Tibial artery (tissue), 4 donors: ENCODE results near the gene PVALEF.
"Not testable (repeated sequence)": the region's sequence is repeated elsewhere in the genome, so short reads cannot be mapped to it uniquely, and the experiment has no call there.

Experiments used
- DNase-seq, 2 donors: peaks; one replicate each; pipeline ENCODE4 v3.0.0-alpha.2; 2019
- H3K27ac ChIP-seq, 2 donors: fragments of 200-600 bp; sonication (generic) in 1 of 2; 1 replicate in 1 of 2; 2 replicates in 1 of 2; pipeline ENCODE4 v1.5.1; 2018 to 2019; ENCODE audit warnings: mild to moderate bottlenecking in 1 of 2
- H3K27me3 ChIP-seq, 2 donors: fragments of 200-600 bp; sonication (generic) in 1 of 2; one replicate each; pipeline versions ENCODE4 v1.5.1 to v1.6.0; 2016 to 2019
- H3K36me3 ChIP-seq, 3 donors: fragments of 200-600 bp; sonication (generic) in 2 of 3; one replicate each; pipeline ENCODE4 v1.5.1; 2016 to 2019; ENCODE audit warnings: mild to moderate bottlenecking in 2 of 3
- H3K4me1 ChIP-seq, 4 donors: fragments of 200-600 bp; sonication (generic) in 2 of 4; 1 replicate in 3 of 4; 2 replicates in 1 of 4; pipeline ENCODE4 v1.5.1; 2016 to 2019
- H3K4me3 ChIP-seq, 2 donors: fragments of 200-600 bp; sonication (generic) in 1 of 2; 1 replicate in 1 of 2; 2 replicates in 1 of 2; pipeline ENCODE4 v1.5.1; 2018 to 2019; ENCODE audit warnings: mild to moderate bottlenecking in 2 of 2
- H3K9me3 ChIP-seq, 3 donors: fragments of 200-600 bp; sonication (generic) in 1 of 3; one replicate each; pipeline ENCODE4 v1.5.1; 2016 to 2019
- CTCF ChIP-seq, 2 experiments: fragments of 200-600 bp in 1 of 2; fragments of 450-650 bp in 1 of 2; IDR thresholded peaks; one replicate each; pipeline ENCODE4 v1.5.1; 2017 to 2019; ENCODE audit warnings: antibody characterized with exemption in 2 of 2, mild to moderate bottlenecking in 1 of 2, moderate library complexity in 1 of 2
- intact Hi-C: fragments of 100-400 bp; cut with DNase I; formaldehyde crosslinking; loops from one replicate; pipeline ENCODE4 v1.15.0; 2023; ENCODE audit warnings: low total_unique reads

Gene PVALEF

GRCh38 chr17:81143200-81143527 lies 22.1 kb upstream of the PVALEF start:
- no peak overlapping the region for H3K4me3 ChIP-seq

GRCh38 chr17:81143717-81144422 lies 21.4 kb upstream of the PVALEF start:
- no peak overlapping the region for H3K4me3 ChIP-seq
- no peak for TF ChIP-seq CTCF (IDR thresholded peaks at IDR 0.05)
- peaks cover 0 to 10% (median 4%) of the 10 kb centered on the region in 4 donors for H3K4me1 ChIP-seq
- H3K27ac ChIP-seq: no peak overlapping the region
- intact Hi-C loops: loop anchor here (2.0 kb wide), 1 partner anchor 97 kb away; no protein-coding TSS in a partner anchor
- DNase-seq: no peak
- no peaks in the 10 kb centered on the region for H3K9me3 ChIP-seq
- no peaks in the 10 kb centered on the region for H3K36me3 ChIP-seq
- H3K27me3 ChIP-seq: peaks cover 0 to 18% of the 10 kb centered on the region in 2 donors

More at GRCh38 chr17:81143200-81143527, 22.1 kb upstream of the PVALEF start:
- TF ChIP-seq CTCF (IDR thresholded peaks at IDR 0.05): no peak
- H3K9me3 ChIP-seq: no peaks in the 10 kb centered on the region
- intact Hi-C loops: loop anchor here (2.0 kb wide), 1 partner anchor 98 kb away; no protein-coding TSS in a partner anchor
- peaks cover 0 to 14% of the 10 kb centered on the region in 2 donors for H3K27me3 ChIP-seq
- DNase-seq: no peak
- no peak overlapping the region for H3K27ac ChIP-seq
- no peaks in the 10 kb centered on the region for H3K36me3 ChIP-seq
- peaks cover 0 to 10% (median 4%) of the 10 kb centered on the region in 4 donors for H3K4me1 ChIP-seq

GRCh38 chr17:81144423-81144781 lies 20.9 kb upstream of the PVALEF start:
- Histone ChIP-seq H3K9me3 (no peaks in the 10 kb centered on the region), H3K36me3 (no peaks in the 10 kb centered on the region), H3K4me3 (no peak overlapping the region), H3K4me1 (peaks cover 0 to 10% (median 4%) of the 10 kb centered on the region in 4 donors), H3K27ac (no peak overlapping the region), H3K27me3 (peaks cover 0 to 23% of the 10 kb centered on the region in 2 donors)
- DNase-seq: no peak
- intact Hi-C loops: no loop called here
- TF ChIP-seq CTCF (IDR thresholded peaks at IDR 0.05): no peak

- H3K4me3 ChIP-seq, intact Hi-C loops: not testable (repeated sequence)
Measured at GRCh38 chr17:81146208-81146607, 19.1 kb upstream of the PVALEF start.

GRCh38 chr17:81147701-81148100 lies 17.6 kb upstream of the PVALEF start:
- H3K4me3 ChIP-seq: no peak overlapping the region
- peaks cover 0 to 42% of the 10 kb centered on the region in 2 donors for H3K27me3 ChIP-seq
- intact Hi-C loops: no loop called here
- peaks cover 0 to 5% (median 2%) of the 10 kb centered on the region in 4 donors for H3K4me1 ChIP-seq
- TF ChIP-seq CTCF (IDR thresholded peaks at IDR 0.05): no peak
- H3K27ac ChIP-seq: no peak overlapping the region
- H3K36me3 ChIP-seq: no peaks in the 10 kb centered on the region
- no peaks in the 10 kb centered on the region for H3K9me3 ChIP-seq
- DNase-seq: no peak

More at GRCh38 chr17:81146208-81146607, 19.1 kb upstream of the PVALEF start:
- H3K9me3 ChIP-seq, H3K27ac ChIP-seq, DNase-seq, H3K4me1 ChIP-seq, H3K36me3 ChIP-seq: not testable (repeated sequence)
- H3K27me3 ChIP-seq: peaks cover 0 to 38% of the 10 kb centered on the region in 2 donors

- no peaks in the 10 kb centered on the region for H3K4me1 ChIP-seq
- H3K36me3 ChIP-seq: no peaks in the 10 kb centered on the region
- no peak overlapping the region for H3K27ac ChIP-seq
- H3K27me3 ChIP-seq: peaks cover 0 to 38% of the 10 kb centered on the region in 2 donors
- DNase-seq: no peak
- intact Hi-C loops: no loop called here
- no peaks in the 10 kb centered on the region for H3K9me3 ChIP-seq
- TF ChIP-seq CTCF (IDR thresholded peaks at IDR 0.05): no peak
- no peak overlapping the region for H3K4me3 ChIP-seq
Measured at GRCh38 chr17:81148571-81148970, 16.7 kb upstream of the PVALEF start.
